GM18505 (cell line): ENCODE results near the gene MAGI1.

Experiments used
- ATAC-seq: cut with Tn5 transposase; IDR thresholded peaks from one replicate; pipeline ENCODE4 v1.9.1; 2021; ENCODE audit not compliant: unreplicated experiment
- POLR2A ChIP-seq: IDR thresholded peaks from 4 replicates; pipeline ENCODE4 v1.6.1; 2011; ENCODE audit warnings: borderline replicate concordance; ENCODE audit not compliant: insufficient read depth, insufficient read length; ENCODE audit errors: extremely low read depth

Gene MAGI1

GRCh38 chr3:65925254-65925954, 113.3 kb downstream of the MAGI1 start:
- ATAC-seq = no peak
- TF ChIP-seq POLR2A = no peak

GRCh38 chr3:65924762-65925161, 114.0 kb downstream of the MAGI1 start:
- ATAC-seq = no peak
- TF ChIP-seq POLR2A = no peak

GRCh38 chr3:65922441-65922840, 116.3 kb downstream of the MAGI1 start:
- no peak for ATAC-seq

GRCh38 chr3:65919826-65920225, 118.9 kb downstream of the MAGI1 start:
- no peak for ATAC-seq

More at GRCh38 chr3:65922441-65922840, 116.3 kb downstream of the MAGI1 start:
- TF ChIP-seq POLR2A = no peak

GRCh38 chr3:65915477-65915876, 123.2 kb downstream of the MAGI1 start:
- no peak for ATAC-seq
- no peak for TF ChIP-seq POLR2A

More at GRCh38 chr3:65919826-65920225, 118.9 kb downstream of the MAGI1 start:
- no peak for TF ChIP-seq POLR2A

- no peak for TF ChIP-seq POLR2A
- ATAC-seq = no peak
These were observed 123.9 kb downstream of the MAGI1 start for GRCh38 chr3:65914740-65915367.

GRCh38 chr3:65914032-65914739, 124.5 kb downstream of the MAGI1 start:
- no peak for ATAC-seq

GRCh38 chr3:65912647-65913046, 126.1 kb downstream of the MAGI1 start:
- no peak for TF ChIP-seq POLR2A
- no peak for ATAC-seq

More at GRCh38 chr3:65914032-65914739, 124.5 kb downstream of the MAGI1 start:
- no peak for TF ChIP-seq POLR2A

- TF ChIP-seq POLR2A = no peak
- ATAC-seq = no peak
These were observed 130.1 kb downstream of the MAGI1 start for GRCh38 chr3:65908588-65908987.

- no peak for ATAC-seq
- TF ChIP-seq POLR2A = no peak
These were observed 131.2 kb downstream of the MAGI1 start for GRCh38 chr3:65907232-65908130.

GRCh38 chr3:65905771-65906170, 132.9 kb downstream of the MAGI1 start:
- no peak for TF ChIP-seq POLR2A
- no peak for ATAC-seq

- TF ChIP-seq POLR2A = no peak
- no peak for ATAC-seq
These were observed 134.7 kb downstream of the MAGI1 start for GRCh38 chr3:65904016-65904415.
